Activated CD8-positive, alpha-beta memory T cell treated with anti-CD3 and anti-CD28 coated beads for 48 hours (primary cell): ENCODE data around the gene RIPPLY3.
A peak's percentile ranks its signal among the peaks of the same experiment; 100 is the strongest.
"Not testable (repeated sequence)": the region's sequence is repeated elsewhere in the genome, so short reads cannot be mapped to it uniquely, and the experiment has no call there.

Experiments
- DNase-seq, 3 experiments: peaks; one replicate each; pipeline ENCODE4 v3.0.0-alpha.2; 2020; ENCODE audit warnings: low read depth in 2 of 3, low spot score in 2 of 3

RIPPLY3 gene

DNA sequence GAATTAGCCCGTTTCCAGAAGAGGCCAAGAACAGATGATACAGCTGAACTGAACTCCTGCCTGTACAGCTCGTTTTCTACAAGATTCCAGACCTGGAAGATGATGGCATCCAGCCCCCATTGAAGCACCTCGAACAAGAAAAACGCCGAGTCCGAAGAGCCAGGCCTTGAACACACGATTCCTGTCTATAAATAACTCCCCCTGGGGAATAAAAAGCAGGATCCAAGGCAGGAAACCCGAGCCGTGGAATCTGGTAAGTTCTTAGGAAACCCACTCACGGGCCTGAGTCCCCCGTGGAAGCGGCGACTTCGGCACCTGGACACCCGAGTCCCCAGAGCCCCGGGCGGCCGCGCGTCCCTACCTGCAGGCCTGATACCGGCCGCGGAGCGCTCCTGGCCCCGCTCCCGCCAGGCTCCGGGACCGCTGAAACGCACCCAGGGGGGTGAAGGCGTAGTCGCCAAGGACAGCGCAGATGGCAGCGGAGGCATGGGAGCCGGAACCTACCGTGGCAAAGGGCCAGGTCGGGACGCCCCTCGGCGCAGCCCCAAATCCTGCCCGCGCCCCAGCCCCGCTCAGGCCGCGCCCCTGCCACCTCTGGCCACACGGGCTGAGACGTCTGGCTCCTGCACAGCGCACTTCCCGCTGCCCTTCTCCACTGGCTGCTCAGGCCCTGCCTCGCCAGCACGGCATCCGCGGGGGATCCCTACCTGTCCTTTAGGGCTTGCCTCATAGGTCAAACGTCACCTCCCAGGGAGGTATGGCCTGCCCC lies 26.0 kb upstream of the RIPPLY3 start:
- no peak for DNase-seq

DNA sequence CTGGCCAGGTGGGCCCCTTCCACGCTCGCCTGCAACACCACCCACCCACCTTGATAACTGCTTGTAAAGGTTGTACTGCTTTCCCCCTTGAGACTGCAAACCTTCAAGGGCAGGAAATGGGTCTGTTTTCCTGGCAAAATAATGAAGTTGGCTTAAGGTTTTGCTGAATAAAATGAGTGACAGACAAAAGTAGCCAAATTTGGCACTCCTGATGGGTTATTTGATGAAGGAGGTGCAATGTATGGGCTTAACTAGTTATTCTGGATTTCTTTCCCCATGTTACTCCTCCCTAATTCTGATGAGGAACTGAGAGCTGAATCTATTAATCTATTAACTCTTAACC lies 25.5 kb upstream of the RIPPLY3 start:
- DNase-seq, result no peak

DNA sequence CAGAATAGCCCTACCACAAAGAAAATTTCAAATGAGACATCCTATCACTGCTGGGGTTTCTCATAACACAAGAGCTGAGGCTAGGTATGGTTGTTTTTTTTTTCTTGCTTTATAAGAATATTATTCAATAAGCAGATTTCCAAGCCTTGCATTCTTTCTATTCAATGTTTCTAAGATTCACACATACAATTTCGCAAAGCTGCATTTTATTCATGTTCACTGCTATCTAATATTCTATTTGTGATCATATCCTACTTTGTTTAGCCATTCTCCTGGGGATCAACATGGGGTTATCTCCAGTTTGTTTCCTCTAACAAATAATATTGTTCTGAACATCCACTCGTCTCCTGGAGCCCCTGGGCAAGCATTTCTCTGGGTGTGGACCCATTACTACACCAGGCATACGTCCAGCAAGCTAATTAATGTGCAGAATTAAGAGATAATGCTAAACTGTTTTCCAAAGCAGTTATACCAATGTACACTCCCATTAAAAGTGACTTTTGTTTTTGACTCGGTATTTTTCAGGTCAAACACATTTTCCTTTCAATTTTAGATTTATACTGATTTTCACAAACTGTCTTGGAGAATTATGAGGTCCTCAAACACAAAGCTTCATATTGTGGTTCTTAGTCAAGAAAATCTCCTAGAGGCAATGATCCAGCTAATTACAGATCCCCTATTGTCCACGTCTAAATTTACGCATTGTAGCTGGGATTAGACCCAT lies 24.4 kb upstream of the RIPPLY3 start:
- no peak for DNase-seq

DNA sequence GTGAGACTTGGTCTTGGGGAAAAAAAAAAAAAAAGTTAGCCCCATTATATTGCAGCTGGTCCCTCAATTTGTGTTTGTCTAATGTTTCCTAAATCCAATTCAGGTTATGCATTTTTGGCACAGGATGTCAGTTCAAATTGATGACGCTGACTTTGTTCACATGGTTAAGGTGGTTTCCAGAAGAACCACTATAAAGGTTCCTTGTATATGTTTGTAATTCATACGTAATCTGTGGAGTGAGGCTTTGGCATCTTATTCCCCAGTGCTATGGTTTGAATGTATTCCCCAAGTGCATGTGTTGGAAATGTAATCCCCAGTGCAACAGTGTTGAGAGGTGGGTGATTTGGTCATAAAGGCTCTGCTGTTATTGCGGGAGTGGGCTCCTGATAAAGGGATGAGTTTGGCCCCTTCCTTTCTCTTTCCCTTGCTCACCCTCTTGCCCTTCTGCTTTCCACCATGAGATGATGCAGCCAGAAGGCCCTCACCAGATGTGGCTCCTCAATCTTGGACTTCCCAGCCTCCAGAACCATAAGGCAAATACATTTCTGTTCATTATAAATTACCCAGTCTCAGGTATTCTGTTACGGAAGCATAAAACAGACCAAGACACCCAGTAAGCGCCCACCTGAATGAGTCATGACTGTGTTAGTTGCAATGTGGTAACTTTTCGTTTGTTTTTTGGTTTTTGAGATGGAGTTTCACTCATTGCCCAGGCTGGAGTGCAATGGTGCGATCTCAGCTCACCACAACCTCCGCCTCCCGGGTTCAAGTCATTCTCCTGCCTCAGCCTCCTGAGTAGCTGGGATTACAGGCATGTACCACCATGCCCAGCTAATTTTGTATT lies 20.5 kb upstream of the RIPPLY3 start:
- no peak for DNase-seq

DNA sequence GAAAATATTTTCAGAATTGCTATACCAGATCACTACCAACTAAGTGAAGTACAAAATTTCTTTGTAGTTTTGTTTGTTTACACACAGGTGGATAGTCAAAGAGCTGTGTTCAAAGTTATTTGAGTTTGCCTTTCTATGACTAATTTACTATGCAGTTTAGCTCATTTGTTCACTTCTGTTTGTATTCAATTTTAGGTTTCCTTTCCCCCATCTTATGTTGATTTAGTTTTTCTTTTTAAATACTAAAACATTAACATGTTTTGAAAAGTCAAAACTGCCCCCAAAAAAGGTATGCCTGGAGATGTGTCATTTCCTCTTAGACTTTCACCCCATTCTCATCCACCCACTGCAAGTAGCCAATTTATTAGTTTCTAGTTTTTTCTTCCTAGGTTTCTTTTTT lies 18.7 kb upstream of the RIPPLY3 start:
- DNase-seq, result no peak

DNA sequence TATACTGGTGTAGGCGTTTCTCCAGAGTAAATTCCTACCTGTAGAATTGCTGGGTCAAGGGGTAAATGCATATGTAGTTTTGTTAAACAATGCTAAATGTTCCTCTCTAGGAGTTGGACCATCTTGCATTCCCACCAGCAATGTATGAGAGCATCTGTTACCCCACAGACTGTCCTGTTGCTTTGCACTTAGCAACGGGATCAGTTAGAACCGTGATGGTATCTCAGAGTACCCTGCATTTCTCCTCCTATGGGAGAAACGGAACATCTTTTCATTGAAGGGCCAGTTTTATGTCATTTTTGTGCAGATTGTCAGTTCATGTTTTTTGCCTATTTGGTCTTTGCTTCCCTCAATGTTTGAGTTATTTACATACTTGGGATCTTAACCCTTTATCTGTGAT lies 18.0 kb upstream of the RIPPLY3 start:
- no peak for DNase-seq

DNA sequence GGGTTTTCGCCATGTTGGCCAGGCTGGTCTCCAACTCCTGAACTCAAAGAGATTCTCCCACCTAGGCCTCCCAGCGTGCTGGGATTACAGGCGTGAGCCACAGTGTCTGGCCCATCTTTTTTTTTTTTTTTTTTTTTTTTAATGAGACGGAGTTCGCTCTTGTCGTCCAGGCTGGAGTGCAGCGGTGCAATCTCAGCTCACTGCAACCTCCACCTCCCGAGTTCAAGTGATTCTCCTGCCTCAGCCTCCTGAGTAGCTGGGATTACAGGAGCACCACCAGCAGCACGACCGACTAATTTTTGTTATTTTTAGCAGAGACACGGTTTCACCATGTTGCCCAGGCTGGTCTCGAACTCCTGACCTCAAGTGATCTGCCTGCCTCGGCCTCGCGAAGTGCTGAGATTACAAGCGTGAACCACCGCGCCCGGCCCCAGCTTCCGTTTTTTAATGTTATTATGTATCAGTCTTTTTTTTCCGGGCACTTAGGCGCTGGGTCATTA lies 17.3 kb upstream of the RIPPLY3 start:
- DNase-seq, result not testable (repeated sequence)

DNA sequence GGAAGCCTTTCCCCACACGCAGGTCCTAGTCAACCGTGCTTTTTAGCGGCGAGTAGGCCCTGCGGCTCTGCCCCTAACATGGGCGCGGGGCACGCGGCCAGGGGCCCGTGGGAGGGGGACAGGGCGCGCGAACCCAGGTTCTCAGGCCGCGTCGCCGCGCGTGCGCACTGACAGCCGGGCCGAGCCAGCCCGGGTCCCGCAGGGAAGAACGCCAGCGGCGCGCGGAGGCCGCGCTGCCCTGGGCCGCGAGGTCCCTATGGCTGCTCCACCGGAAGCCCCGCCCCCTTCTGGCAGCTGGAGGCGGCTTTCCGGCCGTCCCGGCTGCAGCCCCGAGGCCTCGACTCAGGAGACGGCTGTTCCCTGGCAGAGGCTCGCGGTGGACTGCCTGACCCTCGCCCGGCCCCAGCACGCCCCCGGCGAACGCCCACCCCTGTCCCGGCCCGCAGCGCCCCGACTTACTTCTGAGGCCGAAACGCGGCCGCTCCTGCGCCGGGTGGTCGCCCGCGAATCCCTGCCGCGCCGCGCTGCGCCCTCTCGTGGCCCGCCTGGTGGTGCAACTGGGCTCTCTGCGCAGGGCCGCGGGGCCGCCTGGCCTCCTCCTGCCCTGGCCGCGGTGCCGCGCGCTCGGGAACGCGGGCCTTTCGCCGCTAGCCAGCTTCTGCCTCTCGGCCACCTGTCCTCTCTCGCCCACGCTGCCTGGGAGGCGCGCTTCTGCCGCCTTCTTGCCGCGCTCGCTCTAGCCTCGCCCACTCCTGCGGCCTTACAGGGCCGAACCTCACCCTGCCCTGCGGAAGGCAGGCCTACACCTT lies 16.6 kb upstream of the RIPPLY3 start:
- DNase-seq, result peak; percentile 71 to 93 (median 80)

DNA sequence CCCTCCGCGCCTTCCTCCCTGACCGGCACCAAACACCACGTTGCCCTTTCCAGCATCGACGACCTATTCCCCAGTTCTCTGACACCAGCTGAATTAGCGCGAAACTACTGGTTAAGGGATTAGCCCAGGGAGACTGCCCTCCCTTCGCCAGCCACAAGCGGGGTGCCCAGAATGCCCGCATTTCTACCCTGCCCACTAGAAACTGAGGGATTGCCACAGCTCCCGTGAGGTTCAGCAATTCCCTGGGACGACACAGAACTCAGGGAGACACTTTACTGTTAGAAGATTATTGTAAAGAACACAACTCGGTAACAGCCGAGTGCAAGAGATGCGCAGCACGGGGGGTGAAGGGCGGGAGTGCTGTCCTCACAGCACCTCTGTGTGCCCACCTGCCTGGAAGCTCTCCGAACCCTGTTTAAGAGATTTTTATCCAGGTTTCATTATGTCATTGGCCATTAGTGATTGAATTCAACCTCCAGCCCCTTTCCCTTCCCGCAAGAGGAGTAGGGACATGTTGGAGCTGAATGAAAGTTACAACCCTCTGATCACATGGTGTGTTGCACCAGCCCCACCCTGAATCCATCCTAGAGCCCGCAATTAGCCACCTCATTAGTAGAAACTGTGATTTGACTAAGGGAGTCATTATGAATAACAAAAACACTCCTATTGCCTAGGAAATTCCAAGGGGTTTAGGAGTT lies 15.8 kb upstream of the RIPPLY3 start:
- DNase-seq, result no peak

DNA sequence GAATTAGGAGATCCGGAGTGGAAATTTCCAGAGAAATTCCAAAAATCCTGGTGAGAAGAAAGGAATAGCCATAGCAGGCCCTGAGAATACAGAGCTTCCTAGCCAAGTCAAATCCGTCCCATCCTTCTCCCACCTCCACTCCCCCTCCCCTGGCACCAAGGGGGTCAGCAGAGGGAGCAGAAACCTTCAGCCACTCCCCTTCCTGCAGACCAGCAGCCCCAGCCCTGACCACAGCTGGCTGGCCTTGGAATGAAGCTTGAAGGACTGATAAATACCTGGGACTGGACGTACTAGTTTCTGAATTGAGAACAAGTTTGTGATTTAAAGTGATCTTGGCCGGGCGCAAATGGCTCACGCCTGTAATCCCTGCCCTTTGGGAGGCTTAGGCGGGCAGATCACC lies 13.8 kb upstream of the RIPPLY3 start:
- no peak for DNase-seq

DNA sequence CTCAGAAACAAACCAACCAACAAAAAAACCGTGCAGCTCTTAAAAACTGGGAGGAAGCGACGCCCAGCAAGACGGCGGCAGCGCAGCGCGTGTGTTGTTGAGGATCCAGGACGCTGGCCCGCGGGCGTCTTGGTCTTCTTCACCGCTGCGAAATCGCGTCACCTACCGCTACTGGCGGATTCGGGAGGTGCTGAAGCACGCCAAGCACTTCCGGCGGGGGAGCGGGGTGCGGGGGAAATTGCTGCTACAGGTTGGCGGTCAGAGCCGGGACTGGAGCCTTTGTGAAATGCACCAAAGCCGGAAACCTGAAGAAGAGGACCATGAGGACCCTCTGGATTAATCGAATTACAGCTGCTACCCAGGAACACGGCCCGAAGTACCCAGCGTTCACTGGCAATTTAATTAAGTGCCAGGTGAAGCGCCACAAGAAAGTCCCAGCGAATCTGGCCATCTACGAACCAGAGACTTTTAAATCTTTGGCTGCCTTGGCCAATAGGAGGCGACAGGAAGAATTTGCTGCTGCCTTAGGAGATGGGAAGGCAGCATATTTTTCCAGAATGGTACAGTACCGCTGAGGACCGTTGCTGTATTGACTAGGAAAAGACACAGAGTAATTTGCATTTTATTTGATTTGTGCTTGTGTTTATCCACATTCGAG lies 11.9 kb upstream of the RIPPLY3 start:
- DNase-seq, result no peak

DNA sequence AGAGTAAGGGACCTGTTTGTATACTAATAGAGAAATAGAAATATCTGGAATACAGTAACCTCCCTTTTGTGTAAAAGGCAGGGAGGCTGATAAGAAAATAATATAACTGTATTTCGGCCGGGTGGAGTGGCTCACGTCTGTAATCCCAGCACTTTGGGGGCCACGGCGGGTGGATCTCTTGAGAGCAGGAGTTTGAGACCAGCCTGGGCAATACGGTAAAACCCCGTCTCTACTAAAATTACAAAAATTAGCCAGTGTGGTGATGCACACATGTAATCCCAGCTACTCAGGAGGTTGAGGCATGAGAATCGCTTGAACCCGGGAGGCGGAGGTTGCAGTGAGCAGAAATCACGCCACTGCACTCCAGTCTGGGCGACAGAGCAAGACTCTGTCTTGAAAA lies 11.2 kb upstream of the RIPPLY3 start:
- DNase-seq, result not testable (repeated sequence)

DNA sequence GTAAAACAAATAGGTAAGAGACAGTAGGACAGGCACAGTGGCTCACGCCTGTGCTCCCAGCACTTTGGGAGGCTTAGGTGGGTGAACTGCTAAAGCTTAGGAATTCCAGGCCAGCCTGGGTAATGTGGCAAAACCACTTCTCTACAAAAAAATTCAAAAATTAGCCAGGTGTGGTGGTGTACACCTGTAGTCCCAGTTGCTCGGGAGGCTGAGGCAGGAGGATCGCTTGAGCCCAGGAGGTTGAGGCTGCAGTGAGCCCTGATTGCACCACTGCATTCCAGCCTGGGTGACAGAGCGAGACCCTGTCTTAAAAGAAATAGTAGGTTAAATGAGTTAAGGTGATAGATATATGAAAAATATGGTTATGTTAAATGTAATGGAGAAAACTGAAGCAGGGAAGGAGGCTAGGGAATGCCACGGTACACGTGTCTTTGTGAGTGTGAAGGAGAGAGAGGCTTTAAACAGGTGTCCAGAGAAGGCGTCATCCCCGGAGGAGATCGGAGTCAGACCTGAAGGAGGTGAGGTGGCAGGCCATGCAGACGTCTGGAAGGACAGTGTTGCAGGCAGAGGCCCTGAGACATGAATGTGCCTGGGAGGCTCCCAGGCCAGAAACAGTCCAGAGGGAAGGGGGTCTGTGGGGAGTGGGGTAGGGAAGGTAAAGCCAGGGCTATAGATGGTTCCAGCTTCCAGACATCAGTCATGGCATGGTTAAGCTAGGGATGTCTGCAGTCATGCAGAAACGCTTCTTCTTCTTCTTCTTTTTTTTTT lies 7.2 kb upstream of the RIPPLY3 start:
- DNase-seq, result no peak

DNA sequence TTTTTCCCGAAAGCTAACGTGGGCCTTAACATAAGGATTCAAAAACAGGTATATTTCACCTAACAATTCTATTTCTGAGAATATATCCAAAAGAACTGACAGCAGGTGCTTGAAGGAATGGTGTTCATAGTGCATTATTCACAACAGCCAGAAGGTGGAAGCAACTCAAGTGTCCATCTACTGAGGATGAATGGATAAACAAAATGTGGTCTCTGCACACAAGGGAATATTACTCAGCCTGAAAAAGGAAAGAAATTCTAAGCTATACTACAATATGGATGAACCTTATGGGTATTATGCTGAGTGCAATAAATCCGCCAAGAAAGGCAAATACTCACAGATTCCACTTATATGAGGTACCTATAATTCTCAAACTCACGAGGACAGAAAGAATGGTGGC lies 6.1 kb upstream of the RIPPLY3 start:
- DNase-seq, result no peak

DNA sequence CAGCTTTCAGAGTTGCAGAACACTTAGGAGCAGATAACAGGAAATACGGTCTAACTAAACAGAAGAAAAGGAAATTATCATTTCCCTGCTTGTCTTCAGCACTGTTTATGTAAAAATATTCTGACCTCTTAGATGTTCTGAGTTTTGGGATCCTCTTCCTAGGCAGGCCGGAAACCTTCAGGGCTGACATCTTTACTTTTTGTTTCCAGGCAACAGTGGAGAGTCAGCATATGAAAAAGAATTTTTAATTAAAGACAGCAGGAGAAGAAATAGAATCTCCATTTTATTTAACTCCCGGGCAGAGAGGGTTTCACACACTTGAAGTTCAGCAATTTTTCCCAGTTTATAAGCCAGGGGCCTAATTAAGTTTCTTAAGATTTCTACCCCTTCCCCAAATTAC lies 5.1 kb upstream of the RIPPLY3 start:
- no peak for DNase-seq

DNA sequence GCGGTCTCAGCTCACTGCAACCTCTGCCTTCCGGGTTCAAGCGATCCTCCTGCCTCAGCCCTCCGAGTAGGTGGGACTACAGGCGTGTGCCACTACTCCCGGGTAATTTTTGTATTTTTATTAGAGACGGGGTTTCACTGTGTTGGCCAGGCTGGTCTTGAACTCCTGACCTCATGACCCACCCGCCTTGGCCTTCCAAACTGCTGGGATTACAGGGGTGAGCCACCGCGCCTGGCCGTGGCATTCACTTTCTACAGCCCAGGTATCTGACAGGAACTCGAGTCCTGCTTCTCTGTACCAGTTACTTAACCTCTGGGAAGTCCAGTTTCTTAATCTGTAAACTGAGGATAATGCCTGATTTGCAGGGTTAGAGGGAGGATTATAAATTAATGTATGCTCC lies 3.7 kb upstream of the RIPPLY3 start:
- DNase-seq, result not testable (repeated sequence)

DNA sequence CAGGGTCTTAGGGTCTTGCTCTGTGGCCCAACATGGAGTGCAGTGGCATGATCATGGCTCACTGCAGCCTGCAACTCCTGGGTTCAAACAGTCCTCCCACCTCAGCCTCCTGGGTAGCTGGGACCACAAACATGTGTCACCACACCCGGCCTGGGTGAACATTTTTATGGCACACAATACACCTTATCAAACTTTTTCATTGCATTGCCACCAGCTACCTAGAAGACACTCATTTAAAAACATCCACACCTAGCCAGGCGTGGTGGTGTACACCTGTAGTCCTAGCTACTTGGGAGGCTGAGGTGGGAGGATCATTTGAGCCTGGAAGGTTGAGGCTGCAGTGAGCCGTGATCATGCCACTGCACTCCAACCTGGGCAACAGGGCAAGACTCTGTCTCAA lies 2.6 kb upstream of the RIPPLY3 start:
- not testable (repeated sequence) for DNase-seq

DNA sequence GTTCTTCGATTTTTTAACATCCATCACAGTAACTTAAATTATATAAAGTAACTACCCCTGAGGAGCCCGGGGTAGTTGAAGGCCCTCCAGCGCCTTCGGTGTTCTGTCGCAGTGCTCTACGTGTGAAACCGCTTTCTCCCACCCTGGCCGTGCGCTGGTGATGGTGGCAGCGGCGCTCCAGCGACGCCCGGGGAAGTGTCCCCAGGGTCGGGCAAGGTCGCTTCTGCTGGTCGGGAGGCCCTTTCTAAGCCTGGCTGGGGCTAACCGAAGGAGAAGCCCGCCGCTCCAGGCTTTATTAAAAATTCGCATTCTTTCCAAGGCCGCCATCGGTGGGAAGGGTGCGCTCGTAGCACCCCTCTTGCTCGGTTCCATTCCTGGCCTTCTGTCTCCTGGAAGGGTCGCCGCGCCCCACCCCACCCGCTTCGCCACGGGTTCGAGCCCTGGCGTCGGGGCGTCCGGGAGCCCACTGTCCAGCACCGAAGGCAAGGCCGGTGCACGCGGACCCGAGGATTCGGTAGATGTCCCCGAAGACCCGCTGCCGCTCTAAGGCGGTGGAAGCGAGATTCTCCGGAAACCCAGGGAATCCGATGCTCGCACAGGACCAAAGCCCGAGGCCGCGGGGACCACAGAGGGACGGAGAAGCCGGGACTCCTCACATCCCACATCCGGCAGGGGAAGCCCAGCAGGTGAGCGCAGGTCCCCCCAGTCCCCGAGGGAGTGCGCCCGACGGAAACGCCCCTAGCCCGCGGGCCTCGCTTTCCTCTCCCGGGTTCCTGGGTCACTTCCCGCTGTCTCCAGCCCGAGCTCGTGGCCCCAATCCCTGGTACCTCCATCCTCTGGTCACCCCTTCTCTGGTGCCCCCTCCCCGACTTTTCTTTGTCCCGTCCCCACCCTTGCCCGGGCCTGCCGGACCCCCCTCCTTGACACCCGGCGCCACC lies 685 bp upstream of the RIPPLY3 start:
- DNase-seq, result no peak
